ENCODE measurements around the gene CLBA1. TPM values are rescaled to one million over a fixed set of nuclear protein-coding genes. Genes with fewer than 3 reads are reported as not detected.

The CLBA1 gene
- total RNA-seq, 1 donor from 2014 or later: 4.5 TPM

DNA sequence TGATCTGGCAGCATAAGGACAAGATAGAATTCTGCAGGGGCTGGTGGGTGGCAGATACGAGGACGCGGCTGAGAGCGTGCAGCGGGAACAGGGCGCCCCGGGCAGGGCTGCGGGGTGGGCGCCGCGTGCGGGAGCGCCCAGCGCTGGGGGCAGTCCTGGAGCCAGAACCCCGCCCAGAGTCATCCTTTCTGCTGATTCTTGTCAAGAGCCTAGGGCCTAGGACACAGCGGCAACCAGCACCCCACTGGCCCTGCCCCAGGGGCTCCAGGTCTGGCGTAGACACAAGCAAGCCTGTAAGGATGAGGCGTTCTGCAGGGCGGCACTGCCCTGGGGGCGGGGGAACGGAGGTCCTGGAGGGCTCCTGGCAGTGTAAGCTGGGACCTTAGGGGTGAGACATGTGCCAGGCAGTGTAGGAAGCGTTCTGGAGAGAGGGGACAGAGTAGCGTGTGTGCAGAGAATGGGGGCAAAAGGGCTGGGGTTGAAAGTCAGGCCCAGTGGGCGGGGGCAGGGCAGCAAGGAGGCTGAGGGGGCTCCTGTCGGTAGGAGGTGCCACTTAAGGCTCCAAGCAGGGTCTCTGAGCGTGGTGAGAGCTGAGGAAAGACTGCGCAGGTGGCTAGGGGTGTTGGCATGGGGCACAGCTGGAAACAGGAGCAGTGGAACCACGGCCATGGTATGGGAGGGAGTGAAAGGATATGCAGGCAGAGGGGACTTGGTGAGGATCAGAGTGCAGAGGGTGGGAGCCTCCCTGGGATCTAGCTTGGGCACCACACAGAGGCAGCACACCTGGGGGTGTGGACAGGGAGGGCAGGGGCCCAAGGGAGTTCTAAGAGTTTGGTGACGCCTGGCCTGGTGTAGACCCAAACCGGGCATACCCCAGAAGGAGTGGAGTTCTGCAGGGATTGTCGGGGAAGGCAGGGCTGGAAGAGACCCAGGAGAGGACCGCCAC lies 6.6 kb upstream of the CLBA1 start:
- H3K4me3 ChIP-seq (ENCODE audit: low read depth, low read length): peak overlapping the region; percentile 39
- DNase-seq (ENCODE audit: low read depth): no peak
- TF ChIP-seq, protein P1, sequence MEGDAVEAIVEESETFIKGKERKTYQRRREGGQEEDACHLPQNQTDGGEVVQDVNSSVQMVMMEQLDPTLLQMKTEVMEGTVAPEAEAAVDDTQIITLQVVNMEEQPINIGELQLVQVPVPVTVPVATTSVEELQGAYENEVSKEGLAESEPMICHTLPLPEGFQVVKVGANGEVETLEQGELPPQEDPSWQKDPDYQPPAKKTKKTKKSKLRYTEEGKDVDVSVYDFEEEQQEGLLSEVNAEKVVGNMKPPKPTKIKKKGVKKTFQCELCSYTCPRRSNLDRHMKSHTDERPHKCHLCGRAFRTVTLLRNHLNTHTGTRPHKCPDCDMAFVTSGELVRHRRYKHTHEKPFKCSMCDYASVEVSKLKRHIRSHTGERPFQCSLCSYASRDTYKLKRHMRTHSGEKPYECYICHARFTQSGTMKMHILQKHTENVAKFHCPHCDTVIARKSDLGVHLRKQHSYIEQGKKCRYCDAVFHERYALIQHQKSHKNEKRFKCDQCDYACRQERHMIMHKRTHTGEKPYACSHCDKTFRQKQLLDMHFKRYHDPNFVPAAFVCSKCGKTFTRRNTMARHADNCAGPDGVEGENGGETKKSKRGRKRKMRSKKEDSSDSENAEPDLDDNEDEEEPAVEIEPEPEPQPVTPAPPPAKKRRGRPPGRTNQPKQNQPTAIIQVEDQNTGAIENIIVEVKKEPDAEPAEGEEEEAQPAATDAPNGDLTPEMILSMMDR (conservative IDR thresholded peaks at IDR 0.05; ENCODE audit: low read depth, low read length): no peak

DNA sequence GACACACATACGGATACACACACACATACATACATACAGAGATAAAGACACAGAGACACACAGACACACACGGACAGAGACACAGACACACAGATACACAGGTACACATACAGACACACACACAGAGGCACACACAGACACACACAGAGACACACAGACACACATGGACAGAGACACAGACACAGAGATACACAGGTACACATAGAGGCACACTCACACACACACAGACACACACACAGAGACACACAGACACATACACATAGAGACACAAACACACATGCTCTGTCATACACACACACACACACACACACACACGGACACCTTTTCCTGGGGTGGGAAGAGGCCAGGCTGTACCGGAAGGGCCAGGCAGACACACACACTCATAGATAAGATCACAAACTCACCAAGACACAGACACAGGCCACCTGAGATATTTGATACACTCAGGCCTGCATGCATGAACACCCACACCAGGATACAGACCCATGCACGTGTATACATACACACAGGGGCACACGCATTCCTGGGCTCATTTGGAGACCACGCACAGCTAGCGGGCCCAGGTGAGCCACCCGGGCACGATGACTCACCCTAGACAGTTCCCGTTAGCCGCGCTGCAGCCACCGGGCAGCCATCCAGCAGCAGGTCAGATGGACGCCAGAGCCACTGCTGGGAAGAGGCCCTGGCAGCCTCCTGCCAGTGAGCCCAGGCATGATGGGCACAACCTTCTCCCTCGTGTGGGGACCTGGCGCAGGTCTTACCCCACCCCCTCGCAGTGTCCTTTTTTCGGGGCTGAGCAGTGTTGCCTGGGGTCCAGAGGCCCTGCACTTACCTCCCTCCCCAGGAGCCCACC lies 5.6 kb upstream of the CLBA1 start:
- TF ChIP-seq, protein P1 (conservative IDR thresholded peaks at IDR 0.05; ENCODE audit: low read depth, low read length): no peak
- no peak overlapping the region for H3K4me3 ChIP-seq (ENCODE audit: low read depth, low read length)
- DNase-seq (ENCODE audit: low read depth): no peak

DNA sequence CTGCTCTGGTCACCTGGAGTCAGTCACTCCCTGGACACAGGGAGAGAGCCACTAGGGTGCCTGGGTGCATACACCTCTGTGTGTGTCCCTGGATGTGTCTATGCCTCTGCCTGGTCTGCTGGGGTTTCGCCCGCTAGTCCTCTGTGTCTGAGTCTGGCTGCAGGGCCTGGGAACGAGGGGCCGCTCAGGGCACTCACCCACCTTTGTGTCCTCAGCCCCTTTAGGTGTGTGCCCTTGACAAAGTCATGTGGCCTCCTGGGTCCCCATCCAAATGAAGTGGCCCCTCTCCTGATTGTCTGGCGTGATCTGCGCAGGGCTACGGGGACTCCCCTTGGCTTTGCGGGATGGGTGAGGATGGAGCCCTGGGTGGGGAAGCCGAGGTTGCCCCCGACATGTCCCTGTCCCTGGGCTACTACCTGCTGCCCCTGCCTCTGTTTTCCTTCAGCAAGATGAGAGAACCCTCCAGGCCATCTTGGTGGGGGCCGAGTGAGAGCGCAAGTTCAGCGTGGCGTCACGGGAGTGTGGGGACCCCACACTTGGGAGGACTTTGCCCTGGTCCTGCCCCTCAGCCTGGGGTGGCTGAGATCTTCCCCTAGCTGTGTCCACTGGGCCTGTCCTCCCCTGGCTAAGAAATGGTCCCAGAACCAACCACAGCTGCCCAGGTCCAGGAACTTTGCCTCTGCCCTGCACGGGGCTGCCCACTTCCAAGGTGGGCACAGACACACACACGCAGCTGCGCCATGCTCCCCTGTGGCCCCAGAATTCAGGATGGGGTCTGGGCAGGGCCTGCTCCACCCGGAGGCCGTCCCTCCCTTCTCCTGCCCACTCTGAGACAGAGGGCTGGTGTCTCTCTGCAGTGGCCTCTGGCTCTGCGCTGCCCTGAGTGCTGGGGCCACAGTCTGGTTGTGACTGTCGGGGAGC lies 4.7 kb upstream of the CLBA1 start:
- H3K4me3 ChIP-seq (ENCODE audit: low read depth, low read length): no peak overlapping the region
- DNase-seq (ENCODE audit: low read depth): no peak
- TF ChIP-seq, protein P1 (conservative IDR thresholded peaks at IDR 0.05; ENCODE audit: low read depth, low read length): no peak

DNA sequence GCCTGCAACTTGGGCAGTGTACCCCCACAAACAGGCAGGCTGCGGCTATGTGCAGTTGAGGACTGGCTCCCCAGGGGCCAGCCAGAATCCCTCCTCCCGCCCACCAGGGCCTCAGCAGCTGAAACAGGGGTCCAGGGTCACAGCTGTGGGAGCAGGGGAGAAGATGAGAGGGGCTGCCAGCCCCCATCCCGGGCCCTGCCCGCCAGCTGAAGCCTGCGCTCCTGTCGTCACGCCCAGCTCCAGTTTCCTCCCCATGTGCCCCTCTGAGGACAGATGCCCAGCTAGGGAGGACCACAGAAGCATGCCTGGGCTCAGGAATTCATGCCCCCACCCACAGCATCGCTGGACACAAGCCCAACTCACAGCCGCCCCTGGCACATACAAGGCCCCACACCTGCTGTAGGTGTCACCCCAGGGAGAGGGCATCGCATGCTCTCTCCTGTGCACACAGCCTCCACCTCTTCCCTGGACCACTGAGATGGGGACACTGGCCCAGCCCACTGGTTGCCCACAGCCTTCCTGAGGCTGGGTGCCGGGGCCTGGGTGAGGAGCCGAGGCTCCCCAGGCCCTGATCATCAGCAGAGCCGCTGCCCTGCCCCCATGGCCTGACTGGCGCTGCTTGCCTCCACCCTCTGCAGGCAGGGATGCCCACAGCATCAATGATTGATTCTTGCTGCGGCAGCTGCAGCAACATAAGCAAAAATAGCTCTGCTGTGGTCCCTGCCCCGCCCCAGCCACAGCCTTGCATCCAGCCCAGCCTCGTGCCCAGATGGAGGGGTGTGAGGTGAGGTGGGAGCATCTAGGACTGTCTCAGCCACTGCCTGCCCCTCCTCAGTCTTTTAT lies 3.7 kb upstream of the CLBA1 start:
- TF ChIP-seq, protein P1 (conservative IDR thresholded peaks at IDR 0.05; ENCODE audit: low read depth, low read length): no peak
- DNase-seq (ENCODE audit: low read depth): no peak
- H3K4me3 ChIP-seq (ENCODE audit: low read depth, low read length): no peak overlapping the region

DNA sequence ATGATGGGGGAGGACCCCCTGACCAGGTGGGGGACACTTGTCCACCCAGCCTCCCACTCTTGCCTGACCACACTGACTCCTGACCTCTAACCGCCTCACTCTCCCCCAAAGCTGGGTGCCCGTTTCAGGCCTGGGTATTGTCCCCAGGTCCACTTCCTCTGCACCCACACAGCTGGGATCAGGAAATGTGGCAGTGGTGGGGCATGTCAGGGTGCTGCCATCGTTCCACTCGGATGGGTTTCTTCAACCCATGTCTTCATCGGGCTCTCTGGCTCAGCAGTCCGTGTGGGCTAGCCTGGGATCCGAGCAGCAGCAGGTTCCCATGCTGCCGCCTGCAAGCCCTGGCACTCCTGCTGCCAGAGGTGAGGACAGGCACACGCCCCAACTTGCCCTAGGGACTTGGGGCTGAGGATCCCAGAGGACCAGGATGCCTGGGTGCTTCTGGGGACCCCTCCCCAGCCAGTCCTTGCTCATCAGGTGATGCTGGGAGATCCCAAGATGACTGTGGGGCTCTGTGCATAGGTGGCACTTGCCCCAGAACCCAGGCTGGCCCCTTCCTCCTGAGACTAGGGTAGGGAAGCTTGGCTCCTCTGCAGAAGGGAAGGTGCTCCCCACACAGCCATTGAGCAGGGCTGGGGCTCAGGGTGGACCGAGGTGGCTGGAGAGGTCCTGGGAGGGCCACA lies 2.9 kb upstream of the CLBA1 start:
- DNase-seq (ENCODE audit: low read depth): no peak
- TF ChIP-seq, protein P1 (conservative IDR thresholded peaks at IDR 0.05; ENCODE audit: low read depth, low read length): no peak

More for the DNA sequence above, 2.9 kb upstream of the CLBA1 start:
- H3K4me3 ChIP-seq (ENCODE audit: low read depth, low read length): no peak overlapping the region

Data from epithelial cell of proximal tubule (primary cell).